ENCODE data around the gene PRKACB.
"Not testable (repeated sequence)": the region's sequence is repeated elsewhere in the genome, so short reads cannot be mapped to it uniquely, and the experiment has no call there.

PRKACB gene

DNA sequence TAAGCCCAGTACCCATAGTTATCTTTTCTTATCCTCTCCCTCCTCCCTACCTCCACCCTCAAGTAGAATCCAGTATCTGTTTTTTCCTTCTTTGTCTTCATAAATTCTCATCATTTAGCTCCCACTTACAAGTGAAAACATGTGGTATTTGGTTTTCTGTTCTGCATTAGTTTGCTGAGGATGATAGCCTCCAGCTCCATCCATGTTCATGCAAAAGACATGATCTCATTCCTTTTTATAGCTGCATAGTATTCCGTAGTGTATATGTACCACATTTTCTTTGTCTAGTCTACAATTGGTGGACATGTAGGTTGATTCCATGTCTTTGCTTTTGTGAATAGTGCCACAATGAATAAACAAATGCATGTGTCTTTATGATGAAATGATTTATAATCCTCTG lies 55.2 kb downstream of the PRKACB start:
- in situ Hi-C loops (cut with HindIII; ENCODE audit: low pct_unique_long_range_greater_than_20kb, low sequenced_read_pairs) = no loop called here
- TF ChIP-seq JUND (IDR thresholded peaks at IDR 0.05; ENCODE audit: low read depth) = no peak
- DNase-seq (ENCODE audit: low read depth in 1 of 2, low spot score in 1 of 2) = no peak

DNA sequence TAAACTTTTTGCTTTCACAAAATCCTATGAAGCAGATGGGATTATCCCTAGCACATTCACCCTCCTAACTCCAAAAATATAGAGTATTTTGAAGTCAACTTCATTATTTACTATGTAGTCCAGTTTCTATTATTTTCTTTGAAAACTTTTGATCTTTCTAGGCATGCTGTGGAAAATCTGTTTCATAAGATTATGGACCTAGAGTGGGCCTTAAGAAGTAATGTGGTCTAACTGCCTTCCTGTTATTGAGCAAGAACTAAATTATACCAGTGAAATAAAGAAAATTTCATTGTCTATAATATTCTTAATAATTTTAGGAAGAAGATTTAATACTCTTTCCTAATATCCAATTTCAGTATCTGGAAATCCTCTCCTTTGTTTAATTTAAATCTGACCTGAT lies 58.1 kb downstream of the PRKACB start:
- DNase-seq (ENCODE audit: low read depth in 1 of 2, low spot score in 1 of 2) = no peak
- in situ Hi-C loops (cut with HindIII; ENCODE audit: low pct_unique_long_range_greater_than_20kb, low sequenced_read_pairs) = no loop called here
- no peak for TF ChIP-seq JUND (IDR thresholded peaks at IDR 0.05; ENCODE audit: low read depth)

DNA sequence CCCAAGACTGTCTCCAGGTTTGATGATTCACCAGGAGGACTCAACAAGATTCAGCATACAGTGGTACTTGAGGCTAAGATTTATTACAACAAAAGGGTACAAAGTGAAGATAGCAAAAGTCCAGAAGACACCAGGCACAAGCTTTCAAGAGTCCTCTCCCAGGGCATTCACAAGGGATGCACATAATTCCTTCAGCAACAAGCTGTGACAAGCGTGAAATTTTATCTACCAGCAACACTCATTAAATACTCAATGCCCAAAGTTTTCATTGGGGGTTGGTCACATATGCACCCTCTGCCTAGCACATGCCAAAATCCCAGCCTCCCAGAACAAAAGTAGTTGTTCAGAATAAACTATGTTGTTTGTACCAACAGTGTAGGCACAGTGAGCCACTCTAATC lies 62.3 kb downstream of the PRKACB start:
- in situ Hi-C loops (cut with HindIII; ENCODE audit: low pct_unique_long_range_greater_than_20kb, low sequenced_read_pairs) = no loop called here
- TF ChIP-seq JUND (IDR thresholded peaks at IDR 0.05; ENCODE audit: low read depth) = no peak
- no peak for DNase-seq (ENCODE audit: low read depth in 1 of 2, low spot score in 1 of 2)

DNA sequence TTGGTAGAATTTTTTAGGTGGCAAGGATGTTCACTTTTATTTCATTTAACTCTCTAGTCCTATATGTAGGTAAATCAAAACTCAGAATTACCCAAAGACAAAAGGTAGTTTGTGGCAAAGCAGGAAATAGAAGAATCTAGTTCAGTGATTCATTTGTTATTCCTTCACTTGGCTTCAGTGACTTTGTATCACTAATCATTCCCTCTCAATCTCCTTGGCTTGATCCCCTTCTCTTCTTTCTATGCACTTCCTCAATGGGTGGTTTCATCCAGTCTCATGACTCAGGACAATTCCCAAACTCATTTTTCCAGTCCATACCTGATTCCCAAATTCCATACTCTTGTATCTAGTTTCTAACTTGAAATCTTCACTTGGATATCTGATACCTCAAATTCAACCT lies 64.9 kb downstream of the PRKACB start:
- no peak for TF ChIP-seq JUND (IDR thresholded peaks at IDR 0.05; ENCODE audit: low read depth)
- DNase-seq (ENCODE audit: low read depth in 1 of 2, low spot score in 1 of 2) = no peak
- in situ Hi-C loops (cut with HindIII; ENCODE audit: low pct_unique_long_range_greater_than_20kb, low sequenced_read_pairs) = no loop called here

DNA sequence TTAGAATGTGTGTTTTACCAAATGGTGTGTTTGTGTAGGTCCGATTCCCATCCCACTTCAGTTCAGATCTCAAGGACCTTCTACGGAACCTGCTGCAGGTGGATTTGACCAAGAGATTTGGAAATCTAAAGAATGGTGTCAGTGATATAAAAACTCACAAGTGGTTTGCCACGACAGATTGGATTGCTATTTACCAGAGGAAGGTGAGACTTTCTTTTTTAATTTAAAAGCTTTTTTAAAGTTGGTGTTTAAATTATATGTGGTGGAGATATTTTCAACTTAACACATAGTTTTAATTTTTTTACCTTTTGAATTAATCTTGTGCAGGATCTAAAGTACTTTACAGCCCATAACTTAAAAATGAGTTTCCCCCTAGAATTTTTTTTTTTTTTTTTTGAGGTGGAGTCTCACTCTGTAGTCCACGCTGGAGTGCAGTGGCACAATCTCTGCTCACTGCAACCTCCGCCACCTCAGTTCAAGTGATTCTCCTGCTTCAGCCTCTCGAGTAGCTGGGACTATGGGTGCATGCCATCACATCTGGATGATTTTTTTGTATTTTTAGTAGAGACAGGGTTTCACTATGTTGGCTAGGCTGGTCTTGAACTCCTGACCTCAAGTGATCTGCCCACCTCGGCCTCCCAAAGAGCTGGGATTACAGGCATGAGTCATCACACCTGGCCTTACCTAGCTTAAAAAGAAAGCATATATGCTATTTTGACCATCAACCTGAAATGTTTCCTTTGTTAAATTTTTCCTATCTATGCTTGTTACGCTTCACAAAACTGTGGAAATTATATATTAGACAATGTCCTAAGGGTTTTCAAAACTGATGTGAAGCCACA lies 70.3 kb downstream of the PRKACB start:
- DNase-seq (ENCODE audit: low read depth in 1 of 2, low spot score in 1 of 2) = no peak
- TF ChIP-seq JUND (IDR thresholded peaks at IDR 0.05; ENCODE audit: low read depth) = no peak
- in situ Hi-C loops (cut with HindIII; ENCODE audit: low pct_unique_long_range_greater_than_20kb, low sequenced_read_pairs) = no loop called here

DNA sequence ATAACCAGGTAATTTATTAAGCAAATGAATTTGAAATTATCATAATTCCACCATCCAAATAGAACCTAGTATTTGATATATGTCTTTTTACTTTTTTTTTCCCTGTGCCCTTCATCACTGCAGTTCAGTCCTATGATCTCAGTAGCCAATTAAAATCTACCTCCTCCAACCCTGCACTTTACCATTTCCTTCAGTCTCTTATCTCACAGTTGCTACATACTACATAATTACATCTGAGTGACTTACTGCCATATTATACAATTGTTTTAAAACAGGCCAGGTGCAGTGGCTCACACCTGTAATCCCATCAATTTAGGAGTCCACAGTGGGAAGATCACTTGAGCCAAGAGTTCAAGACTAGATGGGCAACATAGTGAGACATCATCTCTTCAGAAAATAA lies 73.2 kb downstream of the PRKACB start:
- in situ Hi-C loops (cut with HindIII; ENCODE audit: low pct_unique_long_range_greater_than_20kb, low sequenced_read_pairs) = no loop called here
- DNase-seq (ENCODE audit: low read depth in 1 of 2, low spot score in 1 of 2) = no peak
- no peak for TF ChIP-seq JUND (IDR thresholded peaks at IDR 0.05; ENCODE audit: low read depth)

DNA sequence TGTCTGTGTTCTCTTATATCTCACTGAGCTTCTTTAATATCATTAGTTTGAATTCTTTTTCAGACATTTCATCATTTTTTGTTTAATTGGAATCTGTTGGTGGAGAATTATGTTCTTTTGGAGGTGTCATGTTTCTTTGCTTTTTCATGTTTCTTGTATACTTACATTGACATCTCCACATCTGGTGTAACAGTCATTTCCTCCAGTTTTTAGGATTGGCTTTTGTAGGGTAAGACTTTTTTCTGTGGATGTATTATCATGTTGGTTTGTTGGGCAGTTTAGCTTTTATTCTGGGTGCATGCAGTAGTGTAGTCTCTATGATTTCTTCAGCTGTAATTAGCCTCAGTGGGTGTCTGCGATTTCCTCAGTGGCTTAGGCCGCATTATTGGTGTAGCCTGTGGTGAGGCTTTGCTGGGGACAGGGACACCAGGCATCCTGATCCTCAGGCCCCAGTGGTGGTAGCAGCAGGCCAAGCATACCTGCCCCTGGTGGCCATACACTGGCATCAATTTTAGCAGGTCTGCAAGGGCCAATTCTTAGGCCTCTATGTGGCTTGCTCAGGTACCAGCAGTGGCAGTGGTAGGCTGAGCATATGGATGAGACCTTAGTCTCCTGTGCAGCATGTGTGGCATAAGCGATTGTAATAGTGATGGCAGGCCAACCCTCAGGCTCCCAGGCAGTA lies 79.8 kb downstream of the PRKACB start:
- TF ChIP-seq JUND (IDR thresholded peaks at IDR 0.05; ENCODE audit: low read depth) = no peak
- DNase-seq (ENCODE audit: low read depth in 1 of 2, low spot score in 1 of 2) = no peak
- in situ Hi-C loops (cut with HindIII; ENCODE audit: low pct_unique_long_range_greater_than_20kb, low sequenced_read_pairs) = no loop called here

DNA sequence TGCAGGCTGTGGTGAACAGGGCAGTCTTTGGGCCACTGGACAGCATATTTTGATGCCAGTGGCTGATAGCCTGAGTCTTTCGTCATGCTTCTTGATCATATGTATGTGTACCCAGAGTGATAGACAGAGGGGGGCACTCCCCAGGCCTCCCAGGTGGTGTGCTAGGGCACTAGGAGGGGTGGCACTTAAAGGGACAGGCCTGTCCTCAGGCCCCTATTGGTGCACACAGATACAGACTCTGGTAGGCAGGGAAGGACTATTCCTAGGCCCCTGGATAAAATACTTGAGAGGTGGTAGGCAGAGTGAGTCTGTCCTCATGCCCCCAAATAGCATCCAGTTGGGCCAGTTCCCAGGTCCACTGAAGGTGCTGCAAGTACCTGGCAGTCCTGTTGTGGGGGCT lies 80.8 kb downstream of the PRKACB start:
- no peak for DNase-seq (ENCODE audit: low read depth in 1 of 2, low spot score in 1 of 2)
- TF ChIP-seq JUND (IDR thresholded peaks at IDR 0.05; ENCODE audit: low read depth) = no peak
- in situ Hi-C loops (cut with HindIII; ENCODE audit: low pct_unique_long_range_greater_than_20kb, low sequenced_read_pairs) = no loop called here

DNA sequence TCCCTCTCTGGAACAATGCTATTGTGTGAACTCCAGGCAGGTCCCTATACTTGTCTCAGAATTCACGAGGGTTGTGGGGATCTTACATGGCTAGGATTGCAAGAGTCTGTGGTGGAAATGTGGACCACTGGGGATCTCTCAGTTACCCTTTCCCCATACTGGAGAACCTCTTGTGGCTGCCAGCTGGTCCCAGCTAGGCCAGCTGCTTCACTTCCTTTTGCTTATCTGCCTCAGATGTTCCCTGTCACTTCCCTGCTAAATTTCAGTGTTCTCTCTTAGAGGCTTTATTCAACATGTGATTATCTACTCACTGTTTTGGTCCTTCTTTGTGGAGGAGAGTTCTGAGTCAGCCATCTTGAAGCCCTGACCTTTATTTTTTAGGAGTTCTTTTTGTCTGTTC lies 81.6 kb downstream of the PRKACB start:
- no peak for TF ChIP-seq JUND (IDR thresholded peaks at IDR 0.05; ENCODE audit: low read depth)
- in situ Hi-C loops (cut with HindIII; ENCODE audit: low pct_unique_long_range_greater_than_20kb, low sequenced_read_pairs) = no loop called here
- DNase-seq (ENCODE audit: low read depth in 1 of 2, low spot score in 1 of 2) = no peak

DNA sequence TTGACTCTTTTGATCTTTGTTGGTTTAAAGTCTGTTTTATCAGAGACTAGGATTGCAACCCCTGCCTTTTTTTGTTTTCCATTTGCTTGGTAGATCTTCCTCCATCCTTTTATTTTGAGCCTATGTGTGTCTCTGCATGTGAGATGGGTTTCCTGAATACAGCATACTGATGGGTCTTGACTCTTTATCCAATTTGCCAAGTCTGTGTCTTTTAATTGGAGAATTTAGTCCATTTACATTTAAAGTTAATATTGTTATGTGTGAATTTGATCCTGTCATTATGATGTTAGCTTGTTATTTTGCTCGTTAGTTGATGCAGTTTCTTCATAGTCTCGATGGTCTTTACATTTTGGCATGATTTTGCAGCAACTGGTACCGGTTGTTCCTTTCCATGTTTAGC lies 88.6 kb downstream of the PRKACB start:
- in situ Hi-C loops (cut with HindIII; ENCODE audit: low pct_unique_long_range_greater_than_20kb, low sequenced_read_pairs); DNase-seq (ENCODE audit: low read depth in 1 of 2, low spot score in 1 of 2): not testable (repeated sequence)

DNA sequence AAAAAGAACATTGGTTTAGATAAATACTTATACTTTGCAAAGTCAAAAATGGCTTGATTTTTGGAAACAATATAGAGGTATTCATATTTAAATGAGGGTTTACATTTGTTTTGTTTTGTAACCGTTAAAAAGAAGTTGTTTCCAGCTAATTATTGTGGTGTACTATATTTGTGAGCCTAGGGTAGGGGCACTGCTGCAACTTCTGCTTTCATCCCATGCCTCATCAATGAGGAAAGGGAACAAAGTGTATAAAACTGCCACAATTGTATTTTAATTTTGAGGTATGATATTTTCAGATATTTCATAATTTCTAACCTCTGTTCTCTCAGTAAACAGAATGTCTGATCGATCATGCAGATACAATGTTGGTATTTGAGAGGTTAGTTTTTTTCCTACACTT lies 92.2 kb downstream of the PRKACB start:
- TF ChIP-seq JUND (IDR thresholded peaks at IDR 0.05; ENCODE audit: low read depth) = no peak
- DNase-seq (ENCODE audit: low read depth in 1 of 2, low spot score in 1 of 2) = no peak
- in situ Hi-C loops (cut with HindIII; ENCODE audit: low pct_unique_long_range_greater_than_20kb, low sequenced_read_pairs) = no loop called here

DNA sequence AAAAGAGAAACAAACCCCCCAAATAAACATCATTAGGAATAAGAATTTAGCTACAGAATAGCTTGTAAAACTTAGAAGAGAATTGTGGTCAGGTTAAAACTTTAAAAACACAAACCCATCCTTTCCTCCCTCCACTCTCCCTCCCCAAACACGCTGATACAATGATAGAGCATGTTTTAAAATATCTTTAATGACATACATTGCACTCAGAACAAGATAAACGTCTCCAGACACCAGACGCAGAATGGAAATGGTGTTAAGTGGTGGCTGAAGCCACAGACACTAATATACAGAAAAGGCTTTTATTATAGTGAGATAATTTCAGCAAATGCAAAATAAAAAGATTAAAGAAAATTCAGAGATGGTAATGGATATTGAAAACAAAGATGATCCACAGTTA lies 98.6 kb downstream of the PRKACB start:
- in situ Hi-C loops (cut with HindIII; ENCODE audit: low pct_unique_long_range_greater_than_20kb, low sequenced_read_pairs) = no loop called here
- TF ChIP-seq JUND (IDR thresholded peaks at IDR 0.05; ENCODE audit: low read depth) = no peak
- no peak for DNase-seq (ENCODE audit: low read depth in 1 of 2, low spot score in 1 of 2)

DNA sequence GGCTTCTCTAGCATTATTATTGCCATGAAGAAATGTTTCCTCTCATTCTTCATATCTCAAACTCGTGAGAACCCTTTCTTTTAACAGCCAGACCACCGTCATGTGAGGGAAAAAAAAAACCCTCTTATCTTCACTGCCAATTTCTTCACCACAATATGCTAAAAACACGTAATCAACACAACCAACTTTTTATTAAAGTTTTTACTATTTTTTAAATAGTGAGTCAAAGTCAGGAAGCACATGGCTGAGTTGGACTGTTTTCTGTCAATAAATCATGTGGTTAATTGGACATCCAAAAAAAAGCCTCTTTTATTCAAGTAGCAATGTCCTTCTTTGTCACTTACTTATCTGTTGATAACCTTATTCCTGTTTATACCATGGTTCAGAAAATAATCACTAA lies 101.5 kb downstream of the PRKACB start:
- DNase-seq (ENCODE audit: low read depth in 1 of 2, low spot score in 1 of 2) = no peak
- in situ Hi-C loops (cut with HindIII; ENCODE audit: low pct_unique_long_range_greater_than_20kb, low sequenced_read_pairs) = no loop called here
- TF ChIP-seq JUND (IDR thresholded peaks at IDR 0.05; ENCODE audit: low read depth) = no peak

All from T47D (cell line).